BJ (cell line): Measurements from ENCODE around the gene SMC3. TPM values are rescaled to one million over a fixed set of nuclear protein-coding genes. Genes with fewer than 3 reads are reported as not detected.

ENCODE experiments used
- CTCF ChIA-PET: fragments of 350-600 bp; formaldehyde crosslinking; extraction: SDS; loops from one replicate; lab custom pipeline; 2021; ENCODE audit warnings: antibody characterized with exemption, inconsistent platforms; lab: Yijun Ruan, JAX
- POLR2A ChIA-PET: fragments of 300-600 bp; sonication (Branson Sonifier 250); formaldehyde crosslinking; extraction: SDS; loops from one replicate; lab custom pipeline; 2021; ENCODE audit warnings: antibody characterized with exemption; lab: Charles Lee
- DNase-seq: peaks from one replicate; pipeline ENCODE4 v3.0.0-alpha.2; 2011; ENCODE audit warnings: low read depth
- H3K27me3 ChIP-seq: 2 replicates; pipeline ENCODE4 v1.6.0; 2011; ENCODE audit warnings: low read length; ENCODE audit not compliant: control insufficient read depth, insufficient read depth
- H3K36me3 ChIP-seq: 2 replicates; pipeline ENCODE4 v1.5.1; 2011; ENCODE audit warnings: low read length; ENCODE audit not compliant: control insufficient read depth, insufficient read depth
- H3K4me3 ChIP-seq: 2 replicates; pipeline ENCODE4 v1.5.1; 2011; ENCODE audit warnings: low read depth, mild to moderate bottlenecking, control low read depth, low read length
- CTCF ChIP-seq: IDR thresholded peaks from 2 replicates; pipeline ENCODE4 v1.5.1; 2011; ENCODE audit warnings: low read depth, mild to moderate bottlenecking, control low read depth, inconsistent platforms, low read length, moderate library complexity; ENCODE audit not compliant: insufficient read depth
- polyA plus RNA-seq: library from polyadenylated mRNA; depleted of rRNA; stranded (reverse); fragments of >200 nt; gene quantifications from 2 replicates; pipeline ENCODE4 v1.2.3, GENCODE V29; 2011

Gene SMC3
- polyA plus RNA-seq, 1 experiment, result 5.7 TPM

- TF ChIP-seq CTCF, result no peak
- ChIA-PET CTCF (no interaction called here), POLR2A (no interaction called here)
- H3K4me3 ChIP-seq, result no peak overlapping the region
- DNase-seq, result no peak
- peaks cover 3% of the 10 kb centered on the region; the same call in 1 of the 2 replicates for H3K36me3 ChIP-seq
- no peaks in the 10 kb centered on the region for H3K27me3 ChIP-seq
Measured at GRCh38 chr10:110576220-110576619, 8.7 kb downstream of the SMC3 start.

GRCh38 chr10:110577056-110577455 lies 9.6 kb downstream of the SMC3 start:
- DNase-seq, result no peak
- Histone ChIP-seq H3K27me3 (no peaks in the 10 kb centered on the region), H3K36me3 (peaks cover 4% of the 10 kb centered on the region; the same call in 1 of the 2 replicates), H3K4me3 (no peak overlapping the region)
- POLR2A ChIA-PET, result no interaction called here
- TF ChIP-seq CTCF, result no peak
- CTCF ChIA-PET, result no interaction called here

GRCh38 chr10:110584006-110584405 lies 16.5 kb downstream of the SMC3 start:
- TF ChIP-seq CTCF, result no peak
- ChIA-PET POLR2A (no interaction called here), CTCF (interaction anchor here (0.9 to 1.5 kb wide), 2 partner anchors 16 to 29 kb away, joined by 3 to 8 read pairs; no protein-coding TSS in a partner anchor)

GRCh38 chr10:110591760-110592159 lies 24.3 kb downstream of the SMC3 start:
- POLR2A ChIA-PET, result no interaction called here
- TF ChIP-seq CTCF, result no peak
- DNase-seq, result no peak
- H3K4me3 ChIP-seq, result no peak overlapping the region
- H3K27me3 ChIP-seq, result no peaks in the 10 kb centered on the region
- H3K36me3 ChIP-seq, result peaks cover 3% of the 10 kb centered on the region; the same call in 1 of the 2 replicates
- CTCF ChIA-PET, result interaction anchor here (2.5 kb wide), 1 partner anchor 8 kb away, joined by 8 read pairs; no protein-coding TSS in a partner anchor

More at GRCh38 chr10:110584006-110584405, 16.5 kb downstream of the SMC3 start:
- H3K36me3 ChIP-seq, result peaks cover 7% of the 10 kb centered on the region
- DNase-seq, result no peak
- no peak overlapping the region for H3K4me3 ChIP-seq
- H3K27me3 ChIP-seq, result no peaks in the 10 kb centered on the region

- Histone ChIP-seq H3K36me3 (peaks cover under 1% of the 10 kb centered on the region; the same call in 1 of the 2 replicates), H3K27me3 (no peaks in the 10 kb centered on the region), H3K4me3 (no peak overlapping the region)
- CTCF ChIA-PET, result interaction anchor here (1.1 to 1.5 kb wide), 3 partner anchors 14 to 291 kb away, joined by 3 to 4 read pairs (median 3); no protein-coding TSS in a partner anchor
- no peak for TF ChIP-seq CTCF
- POLR2A ChIA-PET, result no interaction called here
- DNase-seq, result no peak
Measured at GRCh38 chr10:110597476-110597875, 30.0 kb downstream of the SMC3 start.
